ENCODE results near the gene CHRND. TPM values are rescaled to one million over a fixed set of nuclear protein-coding genes. Genes with fewer than 3 reads are reported as not detected.

CHRND gene
- total RNA-seq = not detected in 2 replicates

DNA sequence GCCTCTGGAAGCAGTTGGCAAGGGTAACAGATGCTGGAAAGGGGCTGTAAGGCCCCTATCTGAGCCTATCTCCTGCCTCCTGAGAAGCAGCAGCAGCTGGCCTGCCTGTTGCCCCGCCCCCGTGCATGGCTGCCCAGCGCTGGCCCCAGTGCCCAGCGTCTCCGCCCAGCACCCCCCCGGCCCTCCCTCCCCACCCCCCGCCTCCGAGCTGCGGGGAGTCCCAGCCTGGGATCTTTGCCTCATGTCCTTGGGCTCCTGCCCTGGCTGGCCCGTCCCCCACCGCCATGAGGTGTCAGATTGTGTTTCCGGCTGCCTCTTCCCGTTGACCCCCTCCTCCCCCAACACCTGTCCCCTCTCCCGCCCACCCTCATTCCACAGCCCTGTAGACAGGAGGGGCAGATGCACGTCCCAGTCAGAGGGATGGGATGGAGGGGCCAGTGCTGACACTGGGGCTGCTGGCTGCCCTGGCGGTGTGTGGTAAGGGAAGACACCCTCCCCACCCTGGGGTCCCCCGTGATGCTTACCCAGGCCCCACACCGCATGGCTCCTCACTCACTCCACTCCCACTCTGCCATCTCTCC is at the start of gene CHRND:
Gene CHRND, plus strand, starts transcription at position 370 of the 581 bp plus-strand sequence. Its CDS starts 56 bp downstream, at position 426.
- DNase-seq (ENCODE audit: low read depth) = no peak

- DNase-seq (ENCODE audit: low read depth) = no peak
Observed at GRCh38 chr2:232476791-232477190, 49.2 kb upstream of the CHRND start.

GRCh38 chr2:232477751-232478510 is 48.0 kb upstream of the CHRND start:
- no peak for DNase-seq (ENCODE audit: low read depth)

GRCh38 chr2:232478571-232479340 is 47.2 kb upstream of the CHRND start:
- DNase-seq (ENCODE audit: low read depth) = no peak

DNA sequence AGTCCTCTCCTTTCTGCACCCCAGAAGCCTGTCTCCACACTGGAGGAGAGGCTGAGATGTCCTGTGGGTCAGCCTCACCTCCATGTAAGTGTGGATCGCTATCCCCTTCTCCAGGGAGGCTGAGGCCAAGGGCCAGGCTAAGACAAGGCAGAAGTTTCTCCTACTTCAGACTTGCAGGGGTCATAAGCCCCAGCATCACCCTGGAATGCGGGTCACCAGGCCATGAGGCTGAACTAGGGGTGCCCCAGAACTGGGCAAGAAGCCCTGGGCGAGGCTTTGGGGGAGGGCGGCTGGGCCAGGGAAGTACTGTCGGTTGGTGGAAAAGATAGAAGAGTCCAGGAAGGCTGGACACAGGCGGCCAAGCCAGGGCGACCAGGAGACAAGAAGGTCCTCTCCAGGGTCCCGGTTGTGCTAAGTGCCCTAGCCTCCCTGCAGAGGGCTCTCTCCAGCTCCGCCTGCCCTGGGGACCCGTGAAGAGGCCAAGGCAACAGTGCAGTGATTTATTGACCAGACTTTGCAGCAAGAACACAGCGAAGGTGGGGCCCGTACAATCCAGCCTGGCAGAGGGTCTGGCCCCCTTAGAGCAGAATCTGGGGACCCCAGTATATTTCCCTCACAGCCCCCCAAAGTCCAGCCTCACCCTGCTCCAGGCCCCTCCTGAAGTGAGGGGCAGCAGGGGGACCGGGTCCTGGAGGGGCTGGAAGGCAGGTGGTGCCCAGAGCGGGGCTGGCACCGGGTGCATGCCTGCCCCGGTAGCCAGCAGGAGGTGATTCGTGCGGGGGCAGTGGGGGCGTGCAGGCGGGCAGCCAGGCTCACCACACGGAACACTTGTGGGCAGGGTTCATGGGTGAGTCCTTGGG is 46.4 kb upstream of the CHRND start:
- no peak for DNase-seq (ENCODE audit: low read depth)

GRCh38 chr2:232480201-232481190 is 45.5 kb upstream of the CHRND start:
- no peak for DNase-seq (ENCODE audit: low read depth)

GRCh38 chr2:232481322-232482140 is 44.4 kb upstream of the CHRND start:
- DNase-seq (ENCODE audit: low read depth) = no peak

DNA sequence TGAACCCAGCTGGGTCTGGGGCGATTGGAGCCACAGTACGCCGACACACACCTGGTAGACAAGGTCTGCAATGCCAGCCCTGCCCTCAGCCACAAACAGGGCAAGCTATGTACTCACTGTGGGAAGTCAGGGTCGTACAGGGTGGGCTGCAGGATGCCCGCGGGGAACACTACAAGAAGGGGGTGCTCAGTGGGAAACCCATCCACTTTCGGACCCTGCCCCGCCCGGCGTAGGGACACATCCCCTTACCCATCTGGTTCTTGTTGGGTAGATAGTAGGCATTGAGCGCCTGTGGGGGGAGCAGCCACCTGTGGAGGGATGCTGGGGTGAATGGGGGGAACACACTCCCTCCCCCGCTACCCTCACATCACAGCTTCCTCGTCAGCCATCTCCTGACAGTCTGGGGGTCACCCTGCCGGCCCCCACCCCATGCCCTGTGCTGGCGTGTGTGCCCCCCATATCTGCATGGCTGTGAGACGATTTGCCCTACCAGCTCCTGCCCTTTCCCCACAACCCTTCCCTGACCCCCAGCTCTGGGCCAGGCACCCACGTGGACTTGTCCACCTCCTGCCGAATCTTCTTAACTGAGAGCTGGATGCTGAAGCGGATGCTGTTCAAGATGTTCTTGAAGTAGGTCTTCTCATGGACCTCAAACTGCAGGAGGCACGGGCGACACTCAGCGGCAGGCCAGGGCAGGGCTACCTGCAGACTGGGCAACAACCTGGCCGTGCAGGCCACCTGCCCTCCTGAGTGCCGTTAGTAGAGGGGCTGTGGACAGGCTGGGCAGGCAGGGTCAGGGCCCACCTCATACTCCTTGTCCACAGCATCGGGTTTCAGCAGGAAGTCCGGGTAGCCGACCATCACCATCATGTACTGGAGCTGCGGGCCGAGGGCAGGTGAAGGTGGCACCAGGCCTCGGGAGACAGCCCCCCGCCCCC is 43.4 kb upstream of the CHRND start:
- DNase-seq (ENCODE audit: low read depth) = no peak

GRCh38 chr2:232483311-232483922 is 42.5 kb upstream of the CHRND start:
- no peak for DNase-seq (ENCODE audit: low read depth)

- no peak for DNase-seq (ENCODE audit: low read depth)
Observed at GRCh38 chr2:232483923-232484627, 41.9 kb upstream of the CHRND start.

DNA sequence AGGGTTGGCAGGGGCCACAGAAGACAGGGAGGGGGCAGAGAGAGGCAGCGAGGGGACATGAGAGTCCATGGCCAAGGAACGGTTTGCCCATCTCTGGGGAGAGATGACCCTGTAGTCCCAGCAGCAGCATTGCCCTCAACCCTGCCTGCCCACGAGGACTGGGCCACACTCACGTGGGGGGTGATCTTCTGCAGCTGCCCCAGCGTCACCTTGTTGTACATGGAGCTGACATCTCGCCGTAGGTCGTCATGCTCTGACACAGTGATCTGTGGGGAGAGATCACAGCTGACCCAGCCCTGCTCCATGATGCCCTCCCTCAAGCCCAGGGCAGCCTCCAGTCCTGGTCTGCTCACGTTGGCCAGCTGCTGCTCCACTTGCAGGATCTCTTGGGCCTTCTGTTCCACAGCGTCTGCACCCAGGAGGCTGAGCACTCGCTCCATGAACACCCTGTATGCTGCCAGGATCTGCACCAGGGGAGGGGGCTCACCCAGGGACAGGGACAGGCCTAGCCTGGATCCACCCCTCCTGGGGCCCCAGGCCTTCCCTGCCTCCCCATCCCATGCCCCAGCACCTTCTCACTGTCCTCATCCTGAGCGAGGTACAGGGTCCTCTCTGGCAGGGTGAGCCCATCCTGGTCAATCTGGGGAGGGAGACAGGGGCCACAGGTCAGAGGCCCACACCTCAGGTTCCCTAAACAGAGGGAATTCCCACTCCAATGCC is 41.2 kb upstream of the CHRND start:
- DNase-seq (ENCODE audit: low read depth) = no peak

- DNase-seq (ENCODE audit: low read depth) = no peak
Observed at GRCh38 chr2:232485348-232485756, 40.6 kb upstream of the CHRND start.

DNA sequence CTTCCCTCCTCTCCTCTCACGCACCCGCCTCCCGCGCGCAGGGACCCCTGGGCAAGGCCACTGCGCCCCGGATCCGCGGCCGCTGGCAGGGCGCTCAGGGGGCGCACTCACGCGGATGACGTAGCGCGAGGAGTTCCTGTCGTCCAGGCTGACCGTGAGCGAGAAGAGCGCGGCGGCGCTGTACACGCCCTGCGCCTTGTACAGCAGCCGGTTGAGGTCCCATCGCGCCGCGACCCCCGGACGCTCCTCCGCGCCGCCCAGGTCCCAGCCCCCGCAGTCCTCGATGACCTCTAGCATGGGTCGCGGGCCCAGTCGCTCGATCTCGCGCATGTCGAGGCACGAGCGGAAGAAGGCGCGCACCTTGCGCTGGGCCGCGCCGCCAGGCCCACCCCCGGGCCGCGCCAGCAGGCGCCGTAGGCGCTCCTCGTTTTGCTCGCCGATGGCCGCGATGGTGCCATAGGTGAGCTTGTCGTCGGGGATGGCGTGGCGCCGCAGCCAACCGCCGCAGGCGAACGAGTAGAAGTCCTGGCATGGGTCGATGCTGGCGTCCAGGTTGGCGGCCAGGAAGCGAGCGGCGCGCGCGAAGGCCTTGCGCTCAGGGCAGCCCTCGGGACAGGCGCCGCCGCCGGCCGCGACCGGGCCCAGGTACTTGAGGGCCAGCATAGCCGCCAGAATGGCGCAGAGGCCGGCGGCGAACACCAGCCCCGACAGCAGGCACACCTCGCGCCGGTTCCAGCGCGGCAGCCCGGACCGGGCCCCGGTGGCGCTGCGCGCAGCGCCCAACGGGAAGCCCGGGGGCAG is 40.0 kb upstream of the CHRND start:
- no peak for DNase-seq (ENCODE audit: low read depth)

GRCh38 chr2:232486558-232487384 is 39.2 kb upstream of the CHRND start:
- DNase-seq (ENCODE audit: low read depth) = no peak

All from renal cortical epithelial cell (primary cell).